Vagina (tissue), 2 donors: Measurements from ENCODE around the gene EPB41.

ENCODE experiments used
- POLR2AphosphoS5 ChIP-seq, 2 donors: sonication (generic); formaldehyde crosslinking; IDR thresholded peaks; one replicate each; pipeline ENCODE4 v1.9.0; 2017; ENCODE audit warnings: antibody characterized with exemption in 2 of 2, mild to moderate bottlenecking in 2 of 2, low read depth in 1 of 2; ENCODE audit not compliant: insufficient read depth in 1 of 2
- TF ChIP-seq, protein P1 (sequence below), 3 experiments: fragments of 450-650 bp in 2 of 3; fragments of 200-600 bp in 1 of 3; sonication (generic) in 1 of 3; IDR thresholded peaks; one replicate each; pipeline ENCODE4 v1.5.1; 2017 to 2019; ENCODE audit warnings: antibody characterized with exemption in 3 of 3, mild to moderate bottlenecking in 2 of 3, moderate library complexity in 2 of 3

DNA sequence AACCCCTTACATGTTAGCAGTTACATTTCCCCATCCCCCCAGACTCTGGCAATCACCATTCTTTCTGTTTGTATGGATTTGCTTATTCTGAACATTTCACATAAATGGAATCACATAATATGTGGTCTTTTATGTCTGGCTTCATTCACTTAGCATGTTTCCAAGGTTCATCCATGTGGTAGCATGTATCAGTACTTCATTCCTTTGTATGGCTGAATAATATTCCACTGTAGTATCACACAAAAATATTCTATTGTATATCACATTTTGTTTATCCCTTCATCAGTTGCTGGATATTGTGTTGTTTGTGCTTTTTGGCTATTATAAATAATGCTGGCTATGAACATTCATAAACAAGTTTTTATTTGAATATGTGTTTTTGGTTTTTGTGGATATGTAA lies 22.2 kb downstream of the EPB41 start:
- no peak for TF ChIP-seq POLR2AphosphoS5 (IDR thresholded peaks at IDR 0.05; ENCODE audit: insufficient read depth in 1 of 2, low read depth in 1 of 2)
- TF ChIP-seq, protein P1, sequence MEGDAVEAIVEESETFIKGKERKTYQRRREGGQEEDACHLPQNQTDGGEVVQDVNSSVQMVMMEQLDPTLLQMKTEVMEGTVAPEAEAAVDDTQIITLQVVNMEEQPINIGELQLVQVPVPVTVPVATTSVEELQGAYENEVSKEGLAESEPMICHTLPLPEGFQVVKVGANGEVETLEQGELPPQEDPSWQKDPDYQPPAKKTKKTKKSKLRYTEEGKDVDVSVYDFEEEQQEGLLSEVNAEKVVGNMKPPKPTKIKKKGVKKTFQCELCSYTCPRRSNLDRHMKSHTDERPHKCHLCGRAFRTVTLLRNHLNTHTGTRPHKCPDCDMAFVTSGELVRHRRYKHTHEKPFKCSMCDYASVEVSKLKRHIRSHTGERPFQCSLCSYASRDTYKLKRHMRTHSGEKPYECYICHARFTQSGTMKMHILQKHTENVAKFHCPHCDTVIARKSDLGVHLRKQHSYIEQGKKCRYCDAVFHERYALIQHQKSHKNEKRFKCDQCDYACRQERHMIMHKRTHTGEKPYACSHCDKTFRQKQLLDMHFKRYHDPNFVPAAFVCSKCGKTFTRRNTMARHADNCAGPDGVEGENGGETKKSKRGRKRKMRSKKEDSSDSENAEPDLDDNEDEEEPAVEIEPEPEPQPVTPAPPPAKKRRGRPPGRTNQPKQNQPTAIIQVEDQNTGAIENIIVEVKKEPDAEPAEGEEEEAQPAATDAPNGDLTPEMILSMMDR (IDR thresholded peaks at IDR 0.05) = no peak
